Heart right ventricle (tissue), 16 donors: ENCODE measurements around the gene SUSD5. TPM values are rescaled to one million over a fixed set of nuclear protein-coding genes. Genes with fewer than 3 reads are reported as not detected.

Experiments
- ATAC-seq, 8 donors: fragments of 200-7000 bp; cut with Tn5 transposase; one replicate each; pipeline ENCODE4 v1.9.1; 2020; ENCODE audit warnings: mild to moderate bottlenecking in 8 of 8, moderate library complexity in 8 of 8, moderate number of reproducible peaks in 1 of 8
- DNase-seq, 2 donors: peaks; one replicate each; pipeline ENCODE4 v3.0.0-alpha.2; 2020
- H3K27ac ChIP-seq, 10 donors: fragments of 200-600 bp; sonication (generic) in 2 of 10; one replicate each; pipeline versions ENCODE4 v1.5.0 to v1.8.0; 2020 to 2022; ENCODE audit warnings: mild to moderate bottlenecking in 3 of 10
- H3K27me3 ChIP-seq, 7 donors: fragments of 200-600 bp; one replicate each; pipeline ENCODE4 v1.8.0; 2021 to 2022; ENCODE audit warnings: mild to moderate bottlenecking in 2 of 7
- H3K36me3 ChIP-seq, 9 donors: fragments of 200-600 bp; sonication (generic) in 1 of 9; one replicate each; pipeline versions ENCODE4 v1.5.0 to v1.8.0; 2020 to 2022; ENCODE audit warnings: mild to moderate bottlenecking in 2 of 9
- H3K4me1 ChIP-seq, 9 donors: fragments of 200-600 bp; sonication (generic) in 1 of 9; one replicate each; pipeline versions ENCODE4 v1.5.0 to v1.8.0; 2020 to 2022; ENCODE audit warnings: mild to moderate bottlenecking in 4 of 9
- H3K4me3 ChIP-seq, 10 donors: fragments of 200-600 bp; sonication (generic) in 2 of 10; one replicate each; pipeline versions ENCODE4 v1.5.0 to v1.8.0; 2020 to 2022; ENCODE audit warnings: mild to moderate bottlenecking in 7 of 10, moderate library complexity in 2 of 10
- H3K9me3 ChIP-seq, 11 donors: fragments of 200-600 bp in 10 of 11; sonication (generic) in 2 of 11; one replicate each; pipeline versions ENCODE4 v1.5.0 to v1.8.0; 2013 to 2022; ENCODE audit warnings: mild to moderate bottlenecking in 2 of 11, control low read depth in 1 of 11, moderate library complexity in 1 of 11
- CTCF ChIP-seq, 9 donors: fragments of 200-600 bp; sonication (generic) in 2 of 9; IDR thresholded peaks; one replicate each; pipeline versions ENCODE4 v1.5.0 to v1.8.0; 2021 to 2022; ENCODE audit warnings: antibody characterized with exemption in 9 of 9, mild to moderate bottlenecking in 5 of 9, moderate library complexity in 1 of 9
- WGBS, 2 donors: extraction: QIAGEN DNeasy Blood & Tissue Kit; methylation state at CpG; one replicate each; pipeline ENCODE4 v1.1.7; 2013; ENCODE audit warnings: inconsistent platforms in 1 of 2; 5-methylcytosine and 5-hydroxymethylcytosine counted together
- intact Hi-C, 10 donors: fragments of 100-400 bp; cut with DNase I; formaldehyde crosslinking; loops; one replicate each; pipeline versions ENCODE4 v1.11.1 to v1.14.2; 2022
- polyA plus RNA-seq, 2 donors: library from polyadenylated mRNA; stranded (reverse); fragments of 200-250 nt; gene quantifications; one replicate each; pipeline ENCODE4 v1.2.3, GENCODE V29; 2013
- total RNA-seq, 10 donors: library from RNA; stranded (reverse); fragmentation: NEBNext Ultra II Directional in 3 of 10; extraction: Animal tissue kit (Norgen Biotek cat#: 25700) in 3 of 10; gene quantifications; one replicate each; pipeline versions ENCODE4 v1.2.1 to v1.2.4, GENCODE V29; 2021 to 2023
- donor health status: Arrhythmogenic right ventricular cardiomyopathy.
- donor health status: ischemic (EF 13 %, LVEDD 7.1; RV severe dilation, severe dysfunction).
- donor health status: healthy with polysubstance abuse.
- donor health status: DM: no; HTN: yes; CAD: no.
- donor health status: DM: no; HTN: no; CAD: no.
- donor health status: ischemic (EF 25% LVEDD 6.9; RV normal size, moderate dysfunction).
- donor health status: ischemic (EF 25% LVEDD 5.7; RV mildly dilated, moderate dysfunction).
- donor health status: healthy.
- donor health status: DM: yes; HTN: yes; CAD: no.
- donor health status: Ischemic cardiomyopathy.
- donor health status: ischemic (EF 35%, LVEDD 5.7; RV mildly dilated, moderate dysfunction).
- donor health status: nonischemic (EF 11% LVEDD 7.7; RV severe dilation, severe dysfunction).
- donor health status: DM: yes; HTN: yes; CAD: no.
- donor health status: PGD.
- donor health status: ischemic (EF 29% LVEDD 5.4; RV normal size, mild dysfunction).
- donor health status: nonischemic (EF 23%, LVEDD 6.1; RV moderate dilation, normal function).

Gene SUSD5
- total and polyA plus RNA-seq, 12 donors = 0.28 to 12.9 (median 1.0) TPM

DNA sequence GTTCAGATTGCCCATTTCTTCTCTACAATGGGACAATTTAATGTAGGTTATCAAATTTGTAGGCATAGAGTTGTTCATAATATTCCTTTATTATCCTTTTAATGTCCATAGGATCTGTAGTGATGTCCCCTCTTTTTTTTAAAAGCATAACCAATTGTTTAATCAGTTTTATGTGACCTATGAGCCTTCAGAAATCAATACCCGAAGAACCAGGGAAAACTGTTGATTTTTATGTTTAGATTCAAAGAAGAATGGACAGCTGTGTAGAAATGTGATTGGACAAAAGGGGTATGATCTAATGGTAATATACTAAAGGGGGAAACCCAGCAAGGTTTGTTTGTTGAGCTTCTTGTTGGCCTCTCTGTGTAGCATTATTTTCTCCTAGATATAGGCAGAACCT is 39.5 kb downstream of the SUSD5 start:
- WGBS, 2 donors = 68 to 79% methylated on average over 1 of the region's 1 CpG
- peaks cover 0 to 39% (median 10%) of the 10 kb centered on the region in 11 donors for H3K9me3 ChIP-seq
- DNase-seq = no peak

GRCh38 chr3:33174711-33175414 is 43.7 kb downstream of the SUSD5 start:
- 90 to 94% methylated on average over 19 of the region's 19 CpGs for WGBS, 2 donors
- Histone ChIP-seq H3K4me3 (no peak overlapping the region), H3K27me3 (no peaks in the 10 kb centered on the region), H3K27ac (peak overlapping the region in 1 of 10 donors; percentile 1), H3K36me3 (no peaks in the 10 kb centered on the region), H3K9me3 (peaks cover 0 to 19% (median 10%) of the 10 kb centered on the region in 11 donors), H3K4me1 (peaks cover 0 to 17% (median 7%) of the 10 kb centered on the region in 9 donors)
- ATAC-seq (peak in 1 of 8 donors; percentile 38), DNase-seq (no peak)
- TF ChIP-seq CTCF (IDR thresholded peaks at IDR 0.05) = no peak
- intact Hi-C loops = no loop called here

More for the DNA sequence above, 39.5 kb downstream of the SUSD5 start:
- Histone ChIP-seq H3K27ac (no peak overlapping the region), H3K27me3 (no peaks in the 10 kb centered on the region), H3K4me3 (no peak overlapping the region), H3K4me1 (peaks cover 0 to 8% (median 0%) of the 10 kb centered on the region in 9 donors), H3K36me3 (no peaks in the 10 kb centered on the region)
- intact Hi-C loops = no loop called here
- no peak for ATAC-seq
- no peak for TF ChIP-seq CTCF (IDR thresholded peaks at IDR 0.05)

- peaks cover 0 to 17% (median 7%) of the 10 kb centered on the region in 9 donors for H3K4me1 ChIP-seq
- intact Hi-C loops = no loop called here
- H3K27me3 ChIP-seq = no peaks in the 10 kb centered on the region
- peak overlapping the region in 2 of 10 donors; percentile 49 to 69 for H3K27ac ChIP-seq
- no peak overlapping the region for H3K4me3 ChIP-seq
- peaks cover 0 to 11% (median 7%) of the 10 kb centered on the region in 11 donors for H3K9me3 ChIP-seq
- DNase-seq = no peak
- 73 to 76% methylated on average over 4 of the region's 4 CpGs for WGBS, 2 donors
- ATAC-seq = peak in 2 of 8 donors; percentile 13 to 16
- no peak for TF ChIP-seq CTCF (IDR thresholded peaks at IDR 0.05)
- no peaks in the 10 kb centered on the region for H3K36me3 ChIP-seq
These were observed 44.5 kb downstream of the SUSD5 start for GRCh38 chr3:33174095-33174494.

GRCh38 chr3:33173672-33174071 is 44.9 kb downstream of the SUSD5 start:
- DNase-seq (no peak), ATAC-seq (peak in 1 of 8 donors; percentile 14)
- no peak for TF ChIP-seq CTCF (IDR thresholded peaks at IDR 0.05)
- H3K36me3 ChIP-seq = no peaks in the 10 kb centered on the region
- no peaks in the 10 kb centered on the region for H3K27me3 ChIP-seq
- peaks cover 0 to 7% (median 2%) of the 10 kb centered on the region in 11 donors for H3K9me3 ChIP-seq
- H3K27ac ChIP-seq = peak overlapping the region in 4 of 10 donors; percentile 37 to 69 (median 50)
- H3K4me1 ChIP-seq = peaks cover 0 to 17% (median 7%) of the 10 kb centered on the region in 9 donors
- 67 to 70% methylated on average over 4 of the region's 4 CpGs for WGBS, 2 donors
- intact Hi-C loops = no loop called here
- H3K4me3 ChIP-seq = no peak overlapping the region
